Naive B cell (primary cell): Measurements from ENCODE around the gene VOPP1. TPM values are rescaled to one million over a fixed set of nuclear protein-coding genes. Genes with fewer than 3 reads are reported as not detected.

Experiments
- ATAC-seq, 2 donors: fragments of 150-1000 bp; cut with Tn5 transposase; 2 replicates each; pipeline ENCODE4 v1.10.0; 2021; ENCODE audit warnings: low read depth in 2 of 2, mild to moderate bottlenecking in 2 of 2, moderate library complexity in 2 of 2
- DNase-seq: peaks from one replicate; pipeline ENCODE4 v3.0.0; 2022
- H3K27ac Mint-ChIP-seq, 6 donors: one replicate each; pipeline ENCODE4 v1.8.0; 2020 to 2022; ENCODE audit warnings: mild to moderate bottlenecking in 6 of 6, mixed read lengths in 6 of 6, moderate library complexity in 5 of 6, inconsistent platforms in 2 of 6
- H3K27me3 Mint-ChIP-seq, 3 donors: one replicate each; pipeline ENCODE4 v1.8.0; 2021 to 2022; ENCODE audit warnings: mixed read lengths in 3 of 3, mild to moderate bottlenecking in 1 of 3
- H3K36me3 Mint-ChIP-seq, 2 donors: one replicate each; pipeline ENCODE4 v1.8.0; 2020 to 2022; ENCODE audit warnings: mixed read lengths in 2 of 2, inconsistent platforms in 1 of 2, mild to moderate bottlenecking in 1 of 2
- H3K4me1 Mint-ChIP-seq, 3 donors: one replicate each; pipeline ENCODE4 v1.8.0; 2020 to 2022; ENCODE audit warnings: mixed read lengths in 3 of 3, inconsistent platforms in 1 of 3, mild to moderate bottlenecking in 1 of 3, moderate library complexity in 1 of 3
- H3K4me3 Mint-ChIP-seq, 8 donors: one replicate each; pipeline ENCODE4 v1.8.0; 2020 to 2022; ENCODE audit warnings: mild to moderate bottlenecking in 8 of 8, mixed read lengths in 8 of 8, moderate library complexity in 8 of 8, inconsistent platforms in 2 of 8
- H3K9me3 Mint-ChIP-seq, 7 donors: one replicate each; pipeline ENCODE4 v1.8.0; 2020 to 2022; ENCODE audit warnings: mixed read lengths in 7 of 7, mild to moderate bottlenecking in 5 of 7, inconsistent platforms in 2 of 7, moderate library complexity in 1 of 7
- polyA plus RNA-seq, 6 donors: library from polyadenylated mRNA; unstranded; fragments of 300-500 nt; fragmentation: Illumina TruSeq; gene quantifications; one replicate each; pipeline ENCODE4 v1.2.3, GENCODE V29; 2021; ENCODE audit warnings: low read depth in 6 of 6

VOPP1 gene
- polyA plus RNA-seq, 6 donors from 2014 or later = 27.5 to 78.6 (median 34.2) TPM

DNA sequence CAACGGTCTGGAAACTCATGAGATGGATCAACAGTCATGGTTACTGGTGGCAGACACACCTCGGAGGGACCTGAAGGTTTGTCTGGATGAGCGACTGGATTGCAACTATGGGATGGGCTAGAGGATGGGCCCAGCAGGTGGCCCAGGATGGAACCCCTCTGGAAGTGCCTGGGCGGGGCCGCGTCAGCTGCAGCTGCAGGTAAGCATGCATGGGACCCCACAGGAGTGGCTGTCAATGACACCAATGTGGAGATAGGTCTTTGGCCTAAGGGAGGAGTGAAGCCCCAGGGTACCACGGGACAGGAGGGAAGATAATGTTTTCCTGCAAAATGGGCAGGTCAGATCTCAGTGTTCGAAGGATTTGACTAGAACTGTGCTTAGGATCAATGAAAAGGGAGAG lies 103.8 kb downstream of the VOPP1 start:
- Mint-ChIP-seq H3K4me3 (no peak overlapping the region), H3K27ac (peak overlapping the region in 3 of 6 donors; percentile 12 to 53 (median 50)), H3K27me3 (no peaks in the 10 kb centered on the region), H3K36me3 (peaks cover 25 to 47% of the 10 kb centered on the region in 2 donors), H3K4me1 (peaks cover 7 to 16% (median 12%) of the 10 kb centered on the region in 3 donors), H3K9me3 (peaks cover 0 to 2% (median 0%) of the 10 kb centered on the region in 7 donors)
- ATAC-seq (no peak), DNase-seq (no peak)

DNA sequence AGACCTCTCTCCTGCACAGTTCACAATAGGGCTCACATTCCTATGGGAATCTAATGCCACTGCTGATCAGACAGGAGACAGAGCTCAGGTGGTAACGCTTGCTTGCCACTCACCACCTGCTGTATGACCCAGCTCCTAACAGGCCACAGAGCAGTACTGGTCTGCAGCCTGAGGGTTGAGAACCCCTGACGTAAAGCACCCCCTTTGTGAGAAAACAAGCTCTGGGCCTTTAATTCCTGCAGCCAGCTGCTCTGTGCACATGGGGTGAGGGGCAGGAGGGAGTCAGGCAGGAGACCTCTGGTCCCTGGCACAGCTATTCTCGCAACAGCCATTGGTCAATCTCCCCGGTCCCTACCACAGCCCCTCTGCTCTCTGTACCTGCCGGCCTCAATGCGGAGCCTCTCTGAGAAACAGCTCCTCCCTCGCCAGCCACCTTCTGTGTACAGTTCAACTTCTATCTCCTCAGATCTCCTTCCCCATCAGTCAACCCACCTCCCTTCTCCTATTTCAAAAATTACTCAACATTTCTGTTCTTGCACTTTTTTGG lies 105.2 kb downstream of the VOPP1 start:
- no peak overlapping the region for H3K4me3 Mint-ChIP-seq
- ATAC-seq = no peak
- peaks cover 7 to 16% (median 12%) of the 10 kb centered on the region in 3 donors for H3K4me1 Mint-ChIP-seq

DNA sequence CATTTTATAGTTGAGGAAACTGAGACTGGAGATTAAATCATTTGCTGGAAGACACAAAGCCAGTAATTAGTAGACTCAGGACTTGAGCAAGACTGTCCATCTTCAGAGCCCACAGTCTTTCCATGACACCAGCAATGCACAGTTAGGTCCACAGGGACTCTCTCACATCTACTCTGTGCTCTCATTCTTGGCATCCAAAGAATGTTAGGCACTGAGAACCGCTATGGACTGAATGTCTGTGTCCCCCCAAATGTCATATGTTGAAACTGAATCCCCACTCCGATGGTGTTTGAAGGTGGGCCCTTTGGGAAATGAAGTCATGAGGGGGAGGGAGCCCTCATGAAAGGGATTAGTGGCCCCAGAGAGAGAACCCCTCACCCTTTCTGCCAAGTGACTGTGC lies 106.6 kb downstream of the VOPP1 start:
- Mint-ChIP-seq H3K27me3 (no peaks in the 10 kb centered on the region), H3K9me3 (peaks cover 5 to 14% (median 11%) of the 10 kb centered on the region in 7 donors), H3K27ac (no peak overlapping the region), H3K36me3 (peaks cover 29 to 64% of the 10 kb centered on the region in 2 donors), H3K4me1 (peaks cover 6 to 19% (median 12%) of the 10 kb centered on the region in 3 donors), H3K4me3 (no peak overlapping the region)
- ATAC-seq (no peak), DNase-seq (no peak)

More for the DNA sequence above, 105.2 kb downstream of the VOPP1 start:
- peaks cover 25 to 56% of the 10 kb centered on the region in 2 donors for H3K36me3 Mint-ChIP-seq
- H3K9me3 Mint-ChIP-seq = peaks cover 2 to 9% (median 4%) of the 10 kb centered on the region in 7 donors
- no peaks in the 10 kb centered on the region for H3K27me3 Mint-ChIP-seq
- no peak for DNase-seq
- peak overlapping the region in 3 of 6 donors; percentile 45 to 81 (median 66) for H3K27ac Mint-ChIP-seq

DNA sequence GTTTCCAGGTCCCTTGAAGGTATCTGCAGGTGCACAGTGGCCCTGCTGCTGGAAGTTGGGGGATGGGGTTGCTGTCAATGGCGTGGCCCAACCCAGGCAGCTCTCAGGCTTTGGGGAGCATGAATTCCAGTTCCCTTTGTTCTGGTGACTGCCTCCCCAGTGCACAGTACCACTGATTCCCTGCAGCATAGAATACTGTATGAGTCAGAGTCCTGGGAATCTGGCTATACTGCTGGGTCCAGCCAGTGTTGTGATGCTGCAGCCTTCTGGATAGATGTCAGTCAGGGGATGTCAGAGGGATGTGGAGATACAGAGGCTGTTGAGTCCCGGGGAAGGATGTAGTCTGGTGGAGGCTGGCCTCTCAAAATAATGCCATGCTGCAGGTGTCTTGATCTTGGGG lies 107.9 kb downstream of the VOPP1 start:
- no peaks in the 10 kb centered on the region for H3K27me3 Mint-ChIP-seq
- no peak overlapping the region for H3K4me3 Mint-ChIP-seq
- no peak overlapping the region for H3K27ac Mint-ChIP-seq
- H3K9me3 Mint-ChIP-seq = peaks cover 9 to 25% (median 17%) of the 10 kb centered on the region in 7 donors
- no peak for DNase-seq
- ATAC-seq = no peak
- H3K36me3 Mint-ChIP-seq = peaks cover 28 to 71% of the 10 kb centered on the region in 2 donors
- peaks cover 3 to 18% (median 5%) of the 10 kb centered on the region in 3 donors for H3K4me1 Mint-ChIP-seq

DNA sequence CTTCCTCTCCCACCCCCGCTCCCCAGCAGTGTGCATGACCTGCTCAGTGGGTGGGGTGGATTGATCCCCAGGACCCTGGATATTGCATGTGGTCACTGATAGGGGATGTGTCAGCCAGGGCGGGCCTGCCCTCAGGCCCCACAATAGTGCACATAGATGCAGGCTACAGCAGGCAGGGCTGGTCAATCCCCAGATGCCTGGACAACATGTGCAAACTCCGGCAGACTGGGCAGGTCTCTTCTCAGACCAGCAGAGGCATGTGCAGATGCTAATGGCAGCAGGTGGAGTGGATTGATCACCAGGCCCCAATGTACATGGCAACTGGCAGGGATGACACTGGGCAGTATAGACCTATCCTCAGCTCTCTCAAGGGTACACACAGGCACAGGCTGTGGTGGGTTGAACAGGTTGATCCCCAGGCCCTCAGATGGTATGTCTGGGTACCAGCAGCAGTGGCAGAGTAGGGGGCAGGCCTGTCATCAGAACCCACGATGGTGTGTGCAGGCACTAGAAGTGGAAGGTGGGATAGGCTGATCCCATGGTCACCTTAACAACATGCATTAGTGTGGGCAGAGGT lies 108.5 kb downstream of the VOPP1 start:
- no peak for ATAC-seq
- H3K4me3 Mint-ChIP-seq = peak overlapping the region in 1 of 8 donors; percentile 15
- peaks cover 13 to 32% (median 23%) of the 10 kb centered on the region in 7 donors for H3K9me3 Mint-ChIP-seq
- peaks cover 33 to 74% of the 10 kb centered on the region in 2 donors for H3K36me3 Mint-ChIP-seq
- no peak for DNase-seq
- H3K4me1 Mint-ChIP-seq = peaks cover 3 to 19% (median 5%) of the 10 kb centered on the region in 3 donors
- H3K27me3 Mint-ChIP-seq = no peaks in the 10 kb centered on the region
- no peak overlapping the region for H3K27ac Mint-ChIP-seq

DNA sequence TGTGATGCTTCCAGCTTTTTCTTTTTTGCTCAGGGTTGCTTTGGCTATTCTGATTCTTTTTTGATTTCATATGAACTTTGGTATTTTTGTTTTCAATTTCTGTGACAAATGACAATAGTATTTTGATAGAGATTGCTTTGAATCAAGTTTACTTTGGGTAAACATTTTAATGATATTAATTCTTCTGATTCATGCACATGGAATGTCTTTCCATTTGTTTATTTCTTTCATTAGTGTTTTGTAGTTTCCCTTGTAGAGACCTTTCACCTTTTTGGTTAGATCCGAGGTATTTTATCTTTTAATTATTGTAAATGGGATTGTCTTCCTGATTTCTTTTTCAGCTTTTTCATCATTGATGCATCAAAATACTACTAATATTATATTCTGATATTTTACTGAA lies 114.0 kb downstream of the VOPP1 start:
- ATAC-seq (no peak), DNase-seq (no peak)
- peaks cover 23 to 30% (median 24%) of the 10 kb centered on the region in 3 donors for H3K4me1 Mint-ChIP-seq
- peaks cover 27 to 37% of the 10 kb centered on the region in 2 donors for H3K36me3 Mint-ChIP-seq
- H3K27ac Mint-ChIP-seq = peak overlapping the region in 1 of 6 donors; percentile 57
- H3K9me3 Mint-ChIP-seq = peaks cover 20 to 68% (median 47%) of the 10 kb centered on the region in 7 donors
- no peaks in the 10 kb centered on the region for H3K27me3 Mint-ChIP-seq
- no peak overlapping the region for H3K4me3 Mint-ChIP-seq

DNA sequence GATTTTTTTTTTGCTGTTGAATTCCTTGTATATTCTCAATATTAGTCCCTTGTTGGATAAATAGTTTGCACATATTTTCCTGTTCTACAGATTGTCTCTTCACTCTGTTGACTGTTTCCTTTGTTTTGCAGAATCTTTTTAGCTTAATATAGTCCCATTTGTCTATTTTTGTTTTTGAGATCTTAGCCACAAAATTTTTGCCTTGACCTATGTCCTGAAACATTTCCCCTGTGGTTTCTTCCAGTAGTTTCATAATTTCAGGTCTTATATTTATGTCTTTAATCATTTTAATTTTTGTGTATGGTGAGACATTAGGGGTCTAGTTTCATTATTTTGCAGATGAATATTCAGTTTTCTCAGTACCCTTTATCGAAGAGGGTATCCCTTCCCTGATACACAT lies 114.5 kb downstream of the VOPP1 start:
- Mint-ChIP-seq H3K27ac (no peak overlapping the region), H3K4me1 (peaks cover 23 to 30% (median 24%) of the 10 kb centered on the region in 3 donors), H3K4me3 (no peak overlapping the region), H3K36me3 (peaks cover 27 to 33% of the 10 kb centered on the region in 2 donors), H3K27me3 (no peaks in the 10 kb centered on the region), H3K9me3 (peaks cover 20 to 68% (median 45%) of the 10 kb centered on the region in 7 donors)
- DNase-seq (no peak), ATAC-seq (no peak)

DNA sequence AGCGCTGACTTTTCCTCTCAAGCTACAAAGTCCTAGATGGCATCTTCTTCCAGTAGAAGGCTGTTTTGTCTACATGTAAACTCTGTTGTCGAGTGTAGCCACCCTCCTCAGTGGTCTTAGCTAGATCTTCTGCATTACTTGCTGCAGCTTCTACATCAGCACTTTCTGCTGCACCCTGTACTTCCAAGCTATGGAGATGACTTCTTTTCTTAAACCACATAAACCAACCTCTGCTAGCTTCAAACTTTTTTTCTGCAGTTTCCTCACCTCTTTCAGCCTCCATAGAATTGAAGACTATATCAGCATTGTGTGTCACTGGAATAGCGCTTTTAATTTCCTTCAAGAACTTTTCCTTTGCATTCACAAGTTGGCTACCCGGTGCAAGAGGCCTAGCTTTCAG lies 119.3 kb downstream of the VOPP1 start:
- H3K27me3 Mint-ChIP-seq = peaks cover 0 to 7% (median 0%) of the 10 kb centered on the region in 3 donors
- peaks cover 14 to 18% of the 10 kb centered on the region in 2 donors for H3K36me3 Mint-ChIP-seq
- no peak overlapping the region for H3K27ac Mint-ChIP-seq
- no peak overlapping the region for H3K4me3 Mint-ChIP-seq
- DNase-seq (no peak), ATAC-seq (no peak)
- peaks cover 16 to 31% (median 23%) of the 10 kb centered on the region in 3 donors for H3K4me1 Mint-ChIP-seq
- peaks cover 5 to 28% (median 23%) of the 10 kb centered on the region in 7 donors for H3K9me3 Mint-ChIP-seq

DNA sequence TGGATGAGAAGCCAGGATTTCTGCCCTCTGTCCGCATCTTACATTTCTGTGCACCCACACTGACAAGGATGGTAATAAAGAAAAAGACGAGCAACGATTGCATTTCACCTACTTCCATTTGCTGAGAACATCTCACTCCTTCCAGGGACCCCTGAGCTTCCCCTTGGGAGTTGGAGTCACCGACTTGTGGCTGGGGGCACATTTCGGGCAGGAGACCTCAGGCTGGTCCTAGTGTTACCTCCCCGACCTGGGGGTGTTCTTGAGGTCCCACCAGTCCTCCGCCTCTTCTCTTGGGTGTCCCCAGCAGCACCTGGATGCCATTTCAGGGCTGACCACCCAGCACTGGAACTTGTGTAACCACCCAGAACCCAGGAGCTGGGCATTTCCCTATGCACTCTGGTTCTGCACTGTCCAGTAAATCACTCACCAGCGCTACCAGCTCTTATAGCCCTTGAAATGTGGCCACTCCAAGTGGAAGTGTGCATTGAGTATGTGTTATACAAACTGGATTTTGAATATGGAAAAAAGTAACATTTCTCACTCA lies 122.2 kb downstream of the VOPP1 start:
- Mint-ChIP-seq H3K27ac (no peak overlapping the region), H3K9me3 (peaks cover 0 to 11% (median 2%) of the 10 kb centered on the region in 7 donors), H3K4me3 (peak overlapping the region in 1 of 8 donors; percentile 51), H3K27me3 (peaks cover 0 to 7% (median 0%) of the 10 kb centered on the region in 3 donors), H3K36me3 (peaks cover 4 to 7% of the 10 kb centered on the region in 2 donors), H3K4me1 (peaks cover 6 to 11% (median 11%) of the 10 kb centered on the region in 3 donors)
- no peak for ATAC-seq
- no peak for DNase-seq

DNA sequence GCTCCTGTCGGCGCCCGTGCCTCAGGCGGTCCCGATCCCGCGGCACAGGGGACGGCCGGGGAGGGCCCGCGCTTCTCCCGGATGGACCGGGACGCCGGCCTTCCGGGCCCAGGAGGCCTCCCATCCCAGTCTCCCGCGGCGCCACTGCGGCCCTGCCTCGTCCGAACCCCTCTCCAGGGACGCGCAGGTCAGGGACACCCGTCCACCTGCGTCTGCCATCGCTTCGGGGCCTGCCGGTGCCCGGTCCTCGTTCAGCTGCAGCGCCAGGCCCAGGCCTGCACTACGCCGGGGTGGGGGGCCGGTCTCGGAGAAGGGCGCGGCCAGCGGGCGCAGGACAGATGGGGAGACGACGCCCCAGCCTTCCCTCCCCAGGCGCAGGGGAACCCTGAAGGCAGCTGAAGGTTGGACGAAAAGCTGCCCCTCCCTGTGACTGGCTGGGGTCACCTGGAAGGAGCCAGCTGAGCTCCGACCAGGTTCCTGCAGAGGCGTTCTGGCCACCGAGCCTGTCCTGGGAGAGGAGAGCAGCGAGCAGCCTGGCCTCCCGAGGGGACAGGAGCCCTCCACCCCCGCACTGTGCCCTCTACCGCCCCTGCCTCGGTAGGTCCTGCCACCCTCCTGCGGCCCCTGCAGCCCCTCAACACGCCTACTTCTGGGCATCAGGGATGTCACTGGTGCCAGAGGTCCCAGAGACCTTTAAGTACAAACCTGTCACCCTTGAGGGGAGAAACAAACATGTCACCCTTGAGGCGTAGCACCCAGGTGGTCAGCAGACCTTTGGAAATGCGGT lies 122.9 kb downstream of the VOPP1 start:
- Mint-ChIP-seq H3K27ac (no peak overlapping the region), H3K4me1 (peaks cover 0 to 6% (median 4%) of the 10 kb centered on the region in 3 donors), H3K27me3 (peaks cover 0 to 7% (median 0%) of the 10 kb centered on the region in 3 donors), H3K4me3 (peak overlapping the region in 1 of 8 donors; percentile 51), H3K36me3 (peaks cover 4 to 7% of the 10 kb centered on the region in 2 donors), H3K9me3 (peaks cover 0 to 9% (median 2%) of the 10 kb centered on the region in 7 donors)
- no peak for ATAC-seq
- no peak for DNase-seq

DNA sequence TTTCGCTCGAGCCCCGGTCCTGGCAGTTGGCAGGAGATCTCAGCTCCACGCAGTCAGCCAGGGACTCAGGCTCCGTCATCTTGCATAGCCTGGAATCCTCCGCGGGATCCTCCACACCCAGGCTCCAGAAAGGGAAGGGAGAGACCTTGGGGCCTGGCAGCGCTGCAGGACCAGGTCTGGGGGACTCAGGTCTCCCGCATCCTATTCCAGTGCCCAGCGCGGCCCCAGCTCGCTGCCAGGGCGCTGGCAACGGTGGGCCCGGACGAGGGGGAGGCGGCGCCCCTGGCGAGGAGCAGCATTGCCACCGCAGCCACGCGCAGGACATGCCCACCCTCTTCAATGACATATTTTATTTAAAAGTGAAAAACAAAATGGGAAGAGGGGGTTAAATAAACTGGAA lies 123.8 kb downstream of the VOPP1 start:
- DNase-seq (no peak), ATAC-seq (no peak)
- H3K9me3 Mint-ChIP-seq = peaks cover 0 to 9% (median 2%) of the 10 kb centered on the region in 7 donors
- H3K36me3 Mint-ChIP-seq = peaks cover 4 to 7% of the 10 kb centered on the region in 2 donors
- no peak overlapping the region for H3K4me3 Mint-ChIP-seq
- H3K27me3 Mint-ChIP-seq = peaks cover 0 to 7% (median 0%) of the 10 kb centered on the region in 3 donors
- peaks cover 0 to 6% (median 4%) of the 10 kb centered on the region in 3 donors for H3K4me1 Mint-ChIP-seq
- no peak overlapping the region for H3K27ac Mint-ChIP-seq

DNA sequence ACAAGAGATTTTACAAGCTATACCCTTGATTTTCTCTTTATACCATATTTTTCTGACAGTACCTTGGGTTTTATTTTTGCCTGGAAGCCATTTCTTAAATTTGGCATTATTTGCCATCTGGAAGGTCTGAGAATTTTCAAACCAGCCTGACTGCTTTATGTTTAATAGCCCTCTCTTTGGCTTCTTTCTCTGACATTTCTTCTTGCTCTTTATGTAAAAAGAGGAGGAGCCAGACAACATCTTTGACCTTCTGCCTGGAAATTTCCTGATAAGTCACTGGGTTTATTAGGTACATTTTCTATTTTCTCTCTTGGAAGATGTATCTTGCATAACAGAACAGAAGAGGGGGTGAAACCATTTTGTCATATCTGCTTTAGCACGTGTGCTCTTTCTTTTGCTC lies 127.5 kb downstream of the VOPP1 start:
- H3K4me1 Mint-ChIP-seq = peaks cover 0 to 6% (median 0%) of the 10 kb centered on the region in 3 donors
- no peak overlapping the region for H3K4me3 Mint-ChIP-seq
- DNase-seq = no peak
- no peaks in the 10 kb centered on the region for H3K36me3 Mint-ChIP-seq
- ATAC-seq = no peak
- H3K9me3 Mint-ChIP-seq = peaks cover 0 to 9% (median 2%) of the 10 kb centered on the region in 7 donors
- peak overlapping the region in 1 of 6 donors; percentile 40 for H3K27ac Mint-ChIP-seq
- H3K27me3 Mint-ChIP-seq = peaks cover 0 to 4% (median 0%) of the 10 kb centered on the region in 3 donors
